ENCODE data around the gene APBB1IP.

DNA sequence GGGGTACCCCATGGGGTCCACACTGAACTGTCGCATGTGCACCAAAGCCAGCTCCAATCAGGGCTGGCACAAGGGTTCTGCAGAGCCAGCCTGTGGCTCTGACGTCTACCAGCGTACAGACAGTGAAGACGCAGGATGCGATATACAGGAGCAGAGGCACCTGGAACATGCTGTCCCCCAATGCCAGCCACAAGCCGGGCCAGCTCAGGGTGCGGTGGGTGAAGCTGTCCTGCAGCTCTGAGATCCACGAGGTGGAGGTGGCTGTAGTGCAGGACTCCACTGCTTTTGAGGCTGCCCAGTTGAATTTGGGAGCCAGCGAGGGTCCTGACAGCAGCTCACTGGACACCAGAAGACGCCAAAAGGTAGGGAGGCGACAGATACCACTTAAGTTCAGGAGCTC lies 148.1 kb downstream of the APBB1IP start:
- TF ChIP-seq POLR2AphosphoS5 (IDR thresholded peaks at IDR 0.05): no peak
- TF ChIP-seq, protein P1, sequence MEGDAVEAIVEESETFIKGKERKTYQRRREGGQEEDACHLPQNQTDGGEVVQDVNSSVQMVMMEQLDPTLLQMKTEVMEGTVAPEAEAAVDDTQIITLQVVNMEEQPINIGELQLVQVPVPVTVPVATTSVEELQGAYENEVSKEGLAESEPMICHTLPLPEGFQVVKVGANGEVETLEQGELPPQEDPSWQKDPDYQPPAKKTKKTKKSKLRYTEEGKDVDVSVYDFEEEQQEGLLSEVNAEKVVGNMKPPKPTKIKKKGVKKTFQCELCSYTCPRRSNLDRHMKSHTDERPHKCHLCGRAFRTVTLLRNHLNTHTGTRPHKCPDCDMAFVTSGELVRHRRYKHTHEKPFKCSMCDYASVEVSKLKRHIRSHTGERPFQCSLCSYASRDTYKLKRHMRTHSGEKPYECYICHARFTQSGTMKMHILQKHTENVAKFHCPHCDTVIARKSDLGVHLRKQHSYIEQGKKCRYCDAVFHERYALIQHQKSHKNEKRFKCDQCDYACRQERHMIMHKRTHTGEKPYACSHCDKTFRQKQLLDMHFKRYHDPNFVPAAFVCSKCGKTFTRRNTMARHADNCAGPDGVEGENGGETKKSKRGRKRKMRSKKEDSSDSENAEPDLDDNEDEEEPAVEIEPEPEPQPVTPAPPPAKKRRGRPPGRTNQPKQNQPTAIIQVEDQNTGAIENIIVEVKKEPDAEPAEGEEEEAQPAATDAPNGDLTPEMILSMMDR (IDR thresholded peaks at IDR 0.05): no peak
